Naive thymus-derived CD8-positive, alpha-beta T cell (primary cell): Measurements from ENCODE around the gene SOX5. TPM values are rescaled to one million over a fixed set of nuclear protein-coding genes. Genes with fewer than 3 reads are reported as not detected.

Experiments used
- ATAC-seq, 2 donors: fragments of 150-1000 bp; cut with Tn5 transposase in 1 of 2; sonication (Bioruptor Pico), chemical (Tn5 transposase) in 1 of 2; 1 replicate in 1 of 2; 2 replicates in 1 of 2; pipeline ENCODE4 v1.10.0; 2021; ENCODE audit warnings: mild to moderate bottlenecking in 2 of 2, moderate library complexity in 2 of 2
- POLR2A ChIA-PET: fragments of 350-600 bp; sonication (Branson Sonifier 250); formaldehyde crosslinking; loops from one replicate; lab custom pipeline; 2021; ENCODE audit warnings: antibody characterized with exemption; lab: Charles Lee
- DNase-seq, 10 donors: peaks; one replicate each; pipeline versions ENCODE4 v3.0.0 to v3.0.0-alpha.2; 2020 to 2022
- H3K27ac Mint-ChIP-seq, 10 donors: one replicate each; pipeline ENCODE4 v1.8.0; 2020 to 2022; ENCODE audit warnings: mild to moderate bottlenecking in 10 of 10, mixed read lengths in 10 of 10, moderate library complexity in 4 of 10, inconsistent platforms in 1 of 10
- H3K27me3 Mint-ChIP-seq, 5 donors: one replicate each; pipeline ENCODE4 v1.8.0; 2021 to 2022; ENCODE audit warnings: mixed read lengths in 5 of 5
- H3K36me3 Mint-ChIP-seq, 3 donors: one replicate each; pipeline ENCODE4 v1.8.0; 2020 to 2022; ENCODE audit warnings: mixed read lengths in 3 of 3, mild to moderate bottlenecking in 2 of 3, inconsistent platforms in 1 of 3
- H3K4me1 Mint-ChIP-seq, 4 donors: one replicate each; pipeline ENCODE4 v1.8.0; 2021 to 2022; ENCODE audit warnings: mixed read lengths in 4 of 4
- H3K4me3 Mint-ChIP-seq, 10 donors: one replicate each; pipeline ENCODE4 v1.8.0; 2020 to 2022; ENCODE audit warnings: mild to moderate bottlenecking in 10 of 10, mixed read lengths in 10 of 10, moderate library complexity in 6 of 10, inconsistent platforms in 1 of 10
- H3K9me3 Mint-ChIP-seq, 9 donors: one replicate each; pipeline ENCODE4 v1.8.0; 2020 to 2022; ENCODE audit warnings: mixed read lengths in 9 of 9, mild to moderate bottlenecking in 3 of 9, inconsistent platforms in 1 of 9, moderate library complexity in 1 of 9
- polyA plus RNA-seq, 3 donors: library from polyadenylated mRNA; unstranded; fragments of 300-500 nt; fragmentation: Illumina TruSeq; gene quantifications; one replicate each; pipeline ENCODE4 v1.2.3, GENCODE V29; 2021
- total RNA-seq, 8 experiments: library from RNA in 2 of 8; stranded (reverse) in 2 of 8; gene quantifications; one replicate each; pipeline ENCODE4 v1.2.3 and lab custom pipeline; 2021 to 2026

The SOX5 gene
- total and polyA plus RNA-seq, 5 experiments from 2014 or later: not detected

- Mint-ChIP-seq H3K4me3 (no peak overlapping the region), H3K36me3 (no peaks in the 10 kb centered on the region), H3K4me1 (no peaks in the 10 kb centered on the region), H3K9me3 (peaks cover 0 to 6% (median 0%) of the 10 kb centered on the region in 9 donors), H3K27me3 (no peaks in the 10 kb centered on the region), H3K27ac (no peak overlapping the region)
- ATAC-seq (no peak), DNase-seq (no peak)
- POLR2A ChIA-PET: no interaction called here
Observed at GRCh38 chr12:23681237-23681636, 268.2 kb downstream of the SOX5 start.

GRCh38 chr12:23674064-23674463 lies 275.4 kb downstream of the SOX5 start:
- Mint-ChIP-seq H3K36me3 (no peaks in the 10 kb centered on the region), H3K27ac (no peak overlapping the region), H3K4me3 (no peak overlapping the region), H3K4me1 (no peaks in the 10 kb centered on the region), H3K27me3 (no peaks in the 10 kb centered on the region), H3K9me3 (peaks cover 0 to 6% (median 0%) of the 10 kb centered on the region in 9 donors)
- POLR2A ChIA-PET: no interaction called here
- ATAC-seq: no peak
- DNase-seq: no peak

- peaks cover 0 to 3% (median 0%) of the 10 kb centered on the region in 9 donors for H3K9me3 Mint-ChIP-seq
- ATAC-seq (no peak), DNase-seq (no peak)
- no peak overlapping the region for H3K4me3 Mint-ChIP-seq
- no peaks in the 10 kb centered on the region for H3K4me1 Mint-ChIP-seq
- H3K36me3 Mint-ChIP-seq: no peaks in the 10 kb centered on the region
- no peaks in the 10 kb centered on the region for H3K27me3 Mint-ChIP-seq
- H3K27ac Mint-ChIP-seq: no peak overlapping the region
- POLR2A ChIA-PET: no interaction called here
Observed at GRCh38 chr12:23671881-23672280, 277.6 kb downstream of the SOX5 start.

GRCh38 chr12:23670684-23671083 lies 278.8 kb downstream of the SOX5 start:
- peaks cover 0 to 3% (median 0%) of the 10 kb centered on the region in 9 donors for H3K9me3 Mint-ChIP-seq
- no peaks in the 10 kb centered on the region for H3K4me1 Mint-ChIP-seq
- no peak overlapping the region for H3K27ac Mint-ChIP-seq
- ATAC-seq (no peak), DNase-seq (no peak)
- POLR2A ChIA-PET: no interaction called here
- H3K36me3 Mint-ChIP-seq: no peaks in the 10 kb centered on the region
- no peaks in the 10 kb centered on the region for H3K27me3 Mint-ChIP-seq
- no peak overlapping the region for H3K4me3 Mint-ChIP-seq

- ATAC-seq (no peak), DNase-seq (no peak)
- no peaks in the 10 kb centered on the region for H3K36me3 Mint-ChIP-seq
- no peak overlapping the region for H3K27ac Mint-ChIP-seq
- peaks cover 0 to 4% (median 0%) of the 10 kb centered on the region in 9 donors for H3K9me3 Mint-ChIP-seq
- no peaks in the 10 kb centered on the region for H3K27me3 Mint-ChIP-seq
- no peak overlapping the region for H3K4me3 Mint-ChIP-seq
- H3K4me1 Mint-ChIP-seq: no peaks in the 10 kb centered on the region
- POLR2A ChIA-PET: no interaction called here
Observed at GRCh38 chr12:23669691-23670090, 279.8 kb downstream of the SOX5 start.

GRCh38 chr12:23666866-23667265 lies 282.6 kb downstream of the SOX5 start:
- H3K27me3 Mint-ChIP-seq: no peaks in the 10 kb centered on the region
- peaks cover 0 to 4% (median 0%) of the 10 kb centered on the region in 9 donors for H3K9me3 Mint-ChIP-seq
- H3K36me3 Mint-ChIP-seq: no peaks in the 10 kb centered on the region
- H3K4me3 Mint-ChIP-seq: no peak overlapping the region
- no peaks in the 10 kb centered on the region for H3K4me1 Mint-ChIP-seq
- POLR2A ChIA-PET: no interaction called here
- H3K27ac Mint-ChIP-seq: no peak overlapping the region
- no peak for DNase-seq
- no peak for ATAC-seq

- H3K27me3 Mint-ChIP-seq: no peaks in the 10 kb centered on the region
- DNase-seq: no peak
- POLR2A ChIA-PET: no interaction called here
- H3K27ac Mint-ChIP-seq: no peak overlapping the region
- ATAC-seq: no peak
- H3K36me3 Mint-ChIP-seq: no peaks in the 10 kb centered on the region
- H3K9me3 Mint-ChIP-seq: peaks cover 0 to 4% (median 0%) of the 10 kb centered on the region in 9 donors
- H3K4me3 Mint-ChIP-seq: no peak overlapping the region
- no peaks in the 10 kb centered on the region for H3K4me1 Mint-ChIP-seq
Observed at GRCh38 chr12:23662966-23663365, 286.5 kb downstream of the SOX5 start.

GRCh38 chr12:23659131-23659530 lies 290.3 kb downstream of the SOX5 start:
- Mint-ChIP-seq H3K27ac (no peak overlapping the region), H3K4me1 (no peaks in the 10 kb centered on the region), H3K4me3 (no peak overlapping the region), H3K36me3 (no peaks in the 10 kb centered on the region), H3K9me3 (peaks cover 0 to 6% (median 0%) of the 10 kb centered on the region in 9 donors), H3K27me3 (no peaks in the 10 kb centered on the region)
- DNase-seq: no peak
- no peak for ATAC-seq
- POLR2A ChIA-PET: no interaction called here

GRCh38 chr12:23657598-23657997 lies 291.9 kb downstream of the SOX5 start:
- Mint-ChIP-seq H3K27ac (no peak overlapping the region), H3K36me3 (no peaks in the 10 kb centered on the region), H3K9me3 (peaks cover 0 to 6% (median 0%) of the 10 kb centered on the region in 9 donors), H3K4me1 (no peaks in the 10 kb centered on the region), H3K27me3 (no peaks in the 10 kb centered on the region), H3K4me3 (no peak overlapping the region)
- POLR2A ChIA-PET: no interaction called here
- no peak for ATAC-seq
- no peak for DNase-seq

- POLR2A ChIA-PET: no interaction called here
- no peak for DNase-seq
Observed at GRCh38 chr12:23655884-23656283, 293.6 kb downstream of the SOX5 start.

GRCh38 chr12:23655112-23655511 lies 294.4 kb downstream of the SOX5 start:
- H3K36me3 Mint-ChIP-seq: no peaks in the 10 kb centered on the region
- no peaks in the 10 kb centered on the region for H3K4me1 Mint-ChIP-seq
- POLR2A ChIA-PET: no interaction called here
- peaks cover 0 to 20% (median 0%) of the 10 kb centered on the region in 9 donors for H3K9me3 Mint-ChIP-seq
- H3K4me3 Mint-ChIP-seq: no peak overlapping the region
- H3K27ac Mint-ChIP-seq: no peak overlapping the region
- DNase-seq (no peak), ATAC-seq (no peak)
- H3K27me3 Mint-ChIP-seq: no peaks in the 10 kb centered on the region

More at GRCh38 chr12:23655884-23656283, 293.6 kb downstream of the SOX5 start:
- Mint-ChIP-seq H3K27ac (no peak overlapping the region), H3K27me3 (no peaks in the 10 kb centered on the region), H3K4me3 (no peak overlapping the region), H3K9me3 (peaks cover 0 to 14% (median 0%) of the 10 kb centered on the region in 9 donors), H3K4me1 (no peaks in the 10 kb centered on the region), H3K36me3 (no peaks in the 10 kb centered on the region)
- ATAC-seq: no peak

GRCh38 chr12:23648546-23648945 lies 300.9 kb downstream of the SOX5 start:
- DNase-seq: no peak
- Mint-ChIP-seq H3K4me3 (no peak overlapping the region), H3K27me3 (no peaks in the 10 kb centered on the region), H3K36me3 (no peaks in the 10 kb centered on the region), H3K27ac (no peak overlapping the region), H3K4me1 (no peaks in the 10 kb centered on the region), H3K9me3 (peaks cover 0 to 28% (median 3%) of the 10 kb centered on the region in 9 donors)
- ATAC-seq: no peak
- POLR2A ChIA-PET: no interaction called here

GRCh38 chr12:23640754-23641153 lies 308.7 kb downstream of the SOX5 start:
- peaks cover 0 to 22% (median 3%) of the 10 kb centered on the region in 9 donors for H3K9me3 Mint-ChIP-seq
- H3K36me3 Mint-ChIP-seq: peaks cover 0 to 4% (median 0%) of the 10 kb centered on the region in 3 donors
- DNase-seq (no peak), ATAC-seq (no peak)
- H3K27ac Mint-ChIP-seq: no peak overlapping the region
- H3K4me1 Mint-ChIP-seq: no peaks in the 10 kb centered on the region
- POLR2A ChIA-PET: no interaction called here
- H3K27me3 Mint-ChIP-seq: no peaks in the 10 kb centered on the region
- H3K4me3 Mint-ChIP-seq: no peak overlapping the region

- no peak for ATAC-seq
- POLR2A ChIA-PET: no interaction called here
- H3K36me3 Mint-ChIP-seq: no peaks in the 10 kb centered on the region
- DNase-seq: no peak
- peaks cover 0 to 11% (median 0%) of the 10 kb centered on the region in 9 donors for H3K9me3 Mint-ChIP-seq
- H3K4me1 Mint-ChIP-seq: no peaks in the 10 kb centered on the region
- no peak overlapping the region for H3K4me3 Mint-ChIP-seq
- H3K27me3 Mint-ChIP-seq: no peaks in the 10 kb centered on the region
- no peak overlapping the region for H3K27ac Mint-ChIP-seq
Observed at GRCh38 chr12:23634344-23634743, 315.1 kb downstream of the SOX5 start.
